ENCODE data around the gene GATD1.

Gene GATD1

GRCh38 chr11:772429-773390, 4.6 kb downstream of the GATD1 start:
- no peak overlapping the region for H3K4me3 ChIP-seq (ENCODE audit: low read length)
- no peak for TF ChIP-seq ZNF274 (IDR thresholded peaks at IDR 0.05; ENCODE audit: low read depth, low read length)

- no peak for TF ChIP-seq ZNF274 (IDR thresholded peaks at IDR 0.05; ENCODE audit: low read depth, low read length)
- no peak overlapping the region for H3K4me3 ChIP-seq (ENCODE audit: low read length)
Measured at GRCh38 chr11:771617-772204, 5.6 kb downstream of the GATD1 start.

- H3K4me3 ChIP-seq (ENCODE audit: low read length), result no peak overlapping the region
- no peak for TF ChIP-seq ZNF274 (IDR thresholded peaks at IDR 0.05; ENCODE audit: low read depth, low read length)
Measured at GRCh38 chr11:770642-771616, 6.4 kb downstream of the GATD1 start.

- no peak for TF ChIP-seq ZNF274 (IDR thresholded peaks at IDR 0.05; ENCODE audit: low read depth, low read length)
Measured at GRCh38 chr11:769887-770641, 7.2 kb downstream of the GATD1 start.

GRCh38 chr11:767238-767637, 10.0 kb downstream of the GATD1 start:
- no peak overlapping the region for H3K4me3 ChIP-seq (ENCODE audit: low read length)
- TF ChIP-seq ZNF274 (IDR thresholded peaks at IDR 0.05; ENCODE audit: low read depth, low read length), result no peak

More at GRCh38 chr11:769887-770641, 7.2 kb downstream of the GATD1 start:
- no peak overlapping the region for H3K4me3 ChIP-seq (ENCODE audit: low read length)

GRCh38 chr11:766936-767210, 10.4 kb downstream of the GATD1 start:
- no peak for TF ChIP-seq ZNF274 (IDR thresholded peaks at IDR 0.05; ENCODE audit: low read depth, low read length)
- no peak overlapping the region for H3K4me3 ChIP-seq (ENCODE audit: low read length)

GRCh38 chr11:766106-766935, 11.0 kb downstream of the GATD1 start:
- no peak overlapping the region for H3K4me3 ChIP-seq (ENCODE audit: low read length)
- no peak for TF ChIP-seq ZNF274 (IDR thresholded peaks at IDR 0.05; ENCODE audit: low read depth, low read length)

GRCh38 chr11:765802-766091, 11.5 kb downstream of the GATD1 start:
- TF ChIP-seq ZNF274 (IDR thresholded peaks at IDR 0.05; ENCODE audit: low read depth, low read length), result no peak
- H3K4me3 ChIP-seq (ENCODE audit: low read length), result no peak overlapping the region

GRCh38 chr11:765025-765801, 12.1 kb downstream of the GATD1 start:
- no peak for TF ChIP-seq ZNF274 (IDR thresholded peaks at IDR 0.05; ENCODE audit: low read depth, low read length)
- no peak overlapping the region for H3K4me3 ChIP-seq (ENCODE audit: low read length)

- no peak for TF ChIP-seq ZNF274 (IDR thresholded peaks at IDR 0.05; ENCODE audit: low read depth, low read length)
- no peak overlapping the region for H3K4me3 ChIP-seq (ENCODE audit: low read length)
Measured at GRCh38 chr11:764322-765024, 12.8 kb downstream of the GATD1 start.

- H3K4me3 ChIP-seq (ENCODE audit: low read length), result no peak overlapping the region
Measured at GRCh38 chr11:763549-764321, 13.6 kb downstream of the GATD1 start.

More at GRCh38 chr11:763549-764321, 13.6 kb downstream of the GATD1 start:
- TF ChIP-seq ZNF274 (IDR thresholded peaks at IDR 0.05; ENCODE audit: low read depth, low read length), result no peak
